ENCODE results near the gene P3H3. TPM values are rescaled to one million over a fixed set of nuclear protein-coding genes. Genes with fewer than 3 reads are reported as not detected.

The P3H3 gene
- total and polyA plus RNA-seq, 4 donors = 0.42 to 1.9 (median 1.6) TPM

DNA sequence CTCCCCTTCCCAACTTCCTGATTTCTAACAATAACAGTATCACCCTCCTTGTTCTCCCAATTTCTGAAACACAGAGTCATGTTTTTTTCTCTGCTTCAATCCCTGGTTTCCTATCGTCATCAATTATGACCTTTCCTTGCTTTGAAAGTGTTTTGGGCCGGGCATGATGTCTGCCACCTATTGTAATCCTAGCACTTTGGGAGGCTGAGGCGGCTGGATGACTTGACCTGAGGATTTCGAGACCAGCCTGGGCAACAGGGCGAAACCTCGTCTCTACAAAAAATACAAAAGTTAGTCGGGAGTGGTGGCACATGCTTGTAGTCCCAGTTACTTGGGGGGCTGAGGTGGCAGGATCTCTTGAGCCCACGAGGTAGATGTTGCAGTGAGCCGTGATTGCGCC is 19.2 kb upstream of the P3H3 start:
- TF ChIP-seq FOXA2 (IDR thresholded peaks at IDR 0.05) (no peak), SP1 (IDR thresholded peaks at IDR 0.05) (no peak), RXRA (IDR thresholded peaks at IDR 0.05) (no peak), TAF1 (conservative IDR thresholded peaks at IDR 0.05) (no peak), HNF4A (conservative IDR thresholded peaks at IDR 0.05) (no peak), RAD21 (IDR thresholded peaks at IDR 0.05) (no peak)
- TF ChIP-seq, protein P1, sequence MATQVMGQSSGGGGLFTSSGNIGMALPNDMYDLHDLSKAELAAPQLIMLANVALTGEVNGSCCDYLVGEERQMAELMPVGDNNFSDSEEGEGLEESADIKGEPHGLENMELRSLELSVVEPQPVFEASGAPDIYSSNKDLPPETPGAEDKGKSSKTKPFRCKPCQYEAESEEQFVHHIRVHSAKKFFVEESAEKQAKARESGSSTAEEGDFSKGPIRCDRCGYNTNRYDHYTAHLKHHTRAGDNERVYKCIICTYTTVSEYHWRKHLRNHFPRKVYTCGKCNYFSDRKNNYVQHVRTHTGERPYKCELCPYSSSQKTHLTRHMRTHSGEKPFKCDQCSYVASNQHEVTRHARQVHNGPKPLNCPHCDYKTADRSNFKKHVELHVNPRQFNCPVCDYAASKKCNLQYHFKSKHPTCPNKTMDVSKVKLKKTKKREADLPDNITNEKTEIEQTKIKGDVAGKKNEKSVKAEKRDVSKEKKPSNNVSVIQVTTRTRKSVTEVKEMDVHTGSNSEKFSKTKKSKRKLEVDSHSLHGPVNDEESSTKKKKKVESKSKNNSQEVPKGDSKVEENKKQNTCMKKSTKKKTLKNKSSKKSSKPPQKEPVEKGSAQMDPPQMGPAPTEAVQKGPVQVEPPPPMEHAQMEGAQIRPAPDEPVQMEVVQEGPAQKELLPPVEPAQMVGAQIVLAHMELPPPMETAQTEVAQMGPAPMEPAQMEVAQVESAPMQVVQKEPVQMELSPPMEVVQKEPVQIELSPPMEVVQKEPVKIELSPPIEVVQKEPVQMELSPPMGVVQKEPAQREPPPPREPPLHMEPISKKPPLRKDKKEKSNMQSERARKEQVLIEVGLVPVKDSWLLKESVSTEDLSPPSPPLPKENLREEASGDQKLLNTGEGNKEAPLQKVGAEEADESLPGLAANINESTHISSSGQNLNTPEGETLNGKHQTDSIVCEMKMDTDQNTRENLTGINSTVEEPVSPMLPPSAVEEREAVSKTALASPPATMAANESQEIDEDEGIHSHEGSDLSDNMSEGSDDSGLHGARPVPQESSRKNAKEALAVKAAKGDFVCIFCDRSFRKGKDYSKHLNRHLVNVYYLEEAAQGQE (IDR thresholded peaks at IDR 0.05) = no peak
- TF ChIP-seq, protein P2, sequence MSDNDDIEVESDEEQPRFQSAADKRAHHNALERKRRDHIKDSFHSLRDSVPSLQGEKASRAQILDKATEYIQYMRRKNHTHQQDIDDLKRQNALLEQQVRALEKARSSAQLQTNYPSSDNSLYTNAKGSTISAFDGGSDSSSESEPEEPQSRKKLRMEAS (IDR thresholded peaks at IDR 0.05) = no peak
- Histone ChIP-seq H3K9ac (ENCODE audit: low read depth in 1 of 2, low read length in 2 of 2) (no peak overlapping the region), H3K9me3 (ENCODE audit: control insufficient read depth in 4 of 4, low read length in 3 of 4) (no peaks in the 10 kb centered on the region), H3K36me3 (ENCODE audit: control insufficient read depth in 4 of 4, insufficient read depth in 3 of 4, low read depth in 1 of 4, low read length in 3 of 4) (no peaks in the 10 kb centered on the region), H3K4me1 (ENCODE audit: control insufficient read depth in 4 of 4, insufficient read depth in 4 of 4, low read length in 3 of 4) (no peaks in the 10 kb centered on the region), H3K4me3 (ENCODE audit: low read depth in 1 of 3, low read length in 3 of 3) (no peak overlapping the region), H3K27me3 (ENCODE audit: control insufficient read depth in 4 of 4, insufficient read depth in 4 of 4, low read length in 3 of 4) (no peaks in the 10 kb centered on the region), H3K27ac (ENCODE audit: low read depth in 1 of 2, low read length in 2 of 2) (no peak overlapping the region)
- DNase-seq (ENCODE audit: low spot score) = no peak
- 83% methylated on average over 10 of the region's 10 CpGs for WGBS

DNA sequence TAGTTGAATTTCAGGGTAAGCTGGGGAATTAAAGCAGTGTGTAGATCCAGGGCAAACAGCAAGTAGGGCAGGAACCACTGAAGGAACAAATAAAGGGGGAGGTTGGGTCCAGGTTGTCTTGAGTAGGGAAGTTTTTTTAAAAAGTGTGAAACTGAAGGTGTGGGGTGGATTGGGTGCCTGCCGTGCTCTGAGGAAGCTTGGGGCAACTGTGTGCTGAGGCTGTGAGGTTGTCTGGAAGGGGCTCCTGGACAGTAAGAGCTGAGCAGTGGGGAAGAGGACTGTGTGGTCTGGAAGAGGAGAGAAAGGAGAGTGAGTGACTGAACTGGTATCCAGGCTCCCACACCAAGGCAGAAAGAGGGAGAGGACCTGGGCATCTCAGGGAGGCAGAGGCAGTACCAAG is 17.4 kb upstream of the P3H3 start:
- H3K27me3 ChIP-seq (ENCODE audit: control insufficient read depth in 4 of 4, insufficient read depth in 4 of 4, low read length in 3 of 4) = no peaks in the 10 kb centered on the region
- no peak overlapping the region for H3K9ac ChIP-seq (ENCODE audit: low read depth in 1 of 2, low read length in 2 of 2)
- H3K4me1 ChIP-seq (ENCODE audit: control insufficient read depth in 4 of 4, insufficient read depth in 4 of 4, low read length in 3 of 4) = no peaks in the 10 kb centered on the region
- H3K4me3 ChIP-seq (ENCODE audit: low read depth in 1 of 3, low read length in 3 of 3) = no peak overlapping the region
- H3K27ac ChIP-seq (ENCODE audit: low read depth in 1 of 2, low read length in 2 of 2) = no peak overlapping the region
- no peaks in the 10 kb centered on the region for H3K9me3 ChIP-seq (ENCODE audit: control insufficient read depth in 4 of 4, low read length in 3 of 4)
- DNase-seq (ENCODE audit: low spot score) = no peak
- TF ChIP-seq, protein P2 (IDR thresholded peaks at IDR 0.05) = no peak
- no peak for TF ChIP-seq FOXA1 (IDR thresholded peaks at IDR 0.05)
- TF ChIP-seq FOXA2 (IDR thresholded peaks at IDR 0.05) = no peak
- TF ChIP-seq, protein P3, sequence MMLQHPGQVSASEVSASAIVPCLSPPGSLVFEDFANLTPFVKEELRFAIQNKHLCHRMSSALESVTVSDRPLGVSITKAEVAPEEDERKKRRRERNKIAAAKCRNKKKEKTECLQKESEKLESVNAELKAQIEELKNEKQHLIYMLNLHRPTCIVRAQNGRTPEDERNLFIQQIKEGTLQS (IDR thresholded peaks at IDR 0.05) = no peak
- TF ChIP-seq, protein P4, sequence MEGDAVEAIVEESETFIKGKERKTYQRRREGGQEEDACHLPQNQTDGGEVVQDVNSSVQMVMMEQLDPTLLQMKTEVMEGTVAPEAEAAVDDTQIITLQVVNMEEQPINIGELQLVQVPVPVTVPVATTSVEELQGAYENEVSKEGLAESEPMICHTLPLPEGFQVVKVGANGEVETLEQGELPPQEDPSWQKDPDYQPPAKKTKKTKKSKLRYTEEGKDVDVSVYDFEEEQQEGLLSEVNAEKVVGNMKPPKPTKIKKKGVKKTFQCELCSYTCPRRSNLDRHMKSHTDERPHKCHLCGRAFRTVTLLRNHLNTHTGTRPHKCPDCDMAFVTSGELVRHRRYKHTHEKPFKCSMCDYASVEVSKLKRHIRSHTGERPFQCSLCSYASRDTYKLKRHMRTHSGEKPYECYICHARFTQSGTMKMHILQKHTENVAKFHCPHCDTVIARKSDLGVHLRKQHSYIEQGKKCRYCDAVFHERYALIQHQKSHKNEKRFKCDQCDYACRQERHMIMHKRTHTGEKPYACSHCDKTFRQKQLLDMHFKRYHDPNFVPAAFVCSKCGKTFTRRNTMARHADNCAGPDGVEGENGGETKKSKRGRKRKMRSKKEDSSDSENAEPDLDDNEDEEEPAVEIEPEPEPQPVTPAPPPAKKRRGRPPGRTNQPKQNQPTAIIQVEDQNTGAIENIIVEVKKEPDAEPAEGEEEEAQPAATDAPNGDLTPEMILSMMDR (IDR thresholded peaks at IDR 0.05; ENCODE audit: low read depth, low read length, missing input control) = no peak
- TF ChIP-seq NR2F2 (IDR thresholded peaks at IDR 0.05) = no peak
- TF ChIP-seq HNF4G (IDR thresholded peaks at IDR 0.05) = no peak
- no peak for TF ChIP-seq SP1 (IDR thresholded peaks at IDR 0.05)
- no peak for TF ChIP-seq EGR1 (IDR thresholded peaks at IDR 0.05; ENCODE audit: low read depth in 2 of 2)
- TF ChIP-seq, protein P5, sequence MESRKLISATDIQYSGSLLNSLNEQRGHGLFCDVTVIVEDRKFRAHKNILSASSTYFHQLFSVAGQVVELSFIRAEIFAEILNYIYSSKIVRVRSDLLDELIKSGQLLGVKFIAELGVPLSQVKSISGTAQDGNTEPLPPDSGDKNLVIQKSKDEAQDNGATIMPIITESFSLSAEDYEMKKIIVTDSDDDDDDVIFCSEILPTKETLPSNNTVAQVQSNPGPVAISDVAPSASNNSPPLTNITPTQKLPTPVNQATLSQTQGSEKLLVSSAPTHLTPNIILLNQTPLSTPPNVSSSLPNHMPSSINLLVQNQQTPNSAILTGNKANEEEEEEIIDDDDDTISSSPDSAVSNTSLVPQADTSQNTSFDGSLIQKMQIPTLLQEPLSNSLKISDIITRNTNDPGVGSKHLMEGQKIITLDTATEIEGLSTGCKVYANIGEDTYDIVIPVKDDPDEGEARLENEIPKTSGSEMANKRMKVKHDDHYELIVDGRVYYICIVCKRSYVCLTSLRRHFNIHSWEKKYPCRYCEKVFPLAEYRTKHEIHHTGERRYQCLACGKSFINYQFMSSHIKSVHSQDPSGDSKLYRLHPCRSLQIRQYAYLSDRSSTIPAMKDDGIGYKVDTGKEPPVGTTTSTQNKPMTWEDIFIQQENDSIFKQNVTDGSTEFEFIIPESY (IDR thresholded peaks at IDR 0.05) = no peak
- TF ChIP-seq, protein P1 (IDR thresholded peaks at IDR 0.05) = no peak
- TF ChIP-seq RAD21 (IDR thresholded peaks at IDR 0.05) = no peak
- TF ChIP-seq JUND (IDR thresholded peaks at IDR 0.05) = no peak
- no peak for TF ChIP-seq RXRA (IDR thresholded peaks at IDR 0.05)
- WGBS = 83% methylated on average over 1 of the region's 1 CpG
- no peaks in the 10 kb centered on the region for H3K36me3 ChIP-seq (ENCODE audit: control insufficient read depth in 4 of 4, insufficient read depth in 3 of 4, low read depth in 1 of 4, low read length in 3 of 4)

All from liver (tissue), 9 donors.